Skeletal muscle tissue (tissue), 4 donors: ENCODE measurements around the gene KNTC1. TPM values are rescaled to one million over a fixed set of nuclear protein-coding genes. Genes with fewer than 3 reads are reported as not detected.

Source experiments
- H3K27ac ChIP-seq: one replicate; pipeline ENCODE4 v1.7.0; 2013; ENCODE audit warnings: mild to moderate bottlenecking, low read depth, low read length, inconsistent platforms
- H3K27me3 ChIP-seq, 3 donors: one replicate each; pipeline ENCODE4 v1.7.0; 2013; ENCODE audit warnings: low read length in 3 of 3; ENCODE audit not compliant: control insufficient read depth in 3 of 3, insufficient read depth in 3 of 3
- H3K36me3 ChIP-seq, 3 donors: one replicate each; pipeline ENCODE4 v1.7.0; 2013; ENCODE audit warnings: low read length in 3 of 3; ENCODE audit not compliant: control insufficient read depth in 3 of 3, insufficient read depth in 3 of 3
- H3K4me1 ChIP-seq, 3 donors: one replicate each; pipeline ENCODE4 v1.7.0; 2013; ENCODE audit warnings: low read length in 3 of 3, mild to moderate bottlenecking in 3 of 3; ENCODE audit not compliant: control insufficient read depth in 3 of 3, insufficient read depth in 3 of 3
- H3K4me3 ChIP-seq, 3 donors: one replicate each; pipeline ENCODE4 v1.7.0; 2013; ENCODE audit warnings: low read length in 3 of 3
- H3K9ac ChIP-seq, 3 donors: one replicate each; pipeline ENCODE4 v1.7.0; 2013; ENCODE audit warnings: low read length in 3 of 3, mild to moderate bottlenecking in 3 of 3, moderate library complexity in 2 of 3, low read depth in 1 of 3
- H3K9me3 ChIP-seq, 3 donors: one replicate each; pipeline ENCODE4 v1.7.0; 2013; ENCODE audit warnings: low read length in 3 of 3; ENCODE audit not compliant: control insufficient read depth in 3 of 3
- total RNA-seq: library from RNA; depleted of rRNA; stranded (reverse); fragments of >200 nt; gene quantifications from one replicate; pipeline ENCODE4 v1.2.3, GENCODE V29; 2014
- donor health status: Osteomylitis.

Gene KNTC1
- total RNA-seq, 1 donor from 2014 or later, result 18.8 TPM

DNA sequence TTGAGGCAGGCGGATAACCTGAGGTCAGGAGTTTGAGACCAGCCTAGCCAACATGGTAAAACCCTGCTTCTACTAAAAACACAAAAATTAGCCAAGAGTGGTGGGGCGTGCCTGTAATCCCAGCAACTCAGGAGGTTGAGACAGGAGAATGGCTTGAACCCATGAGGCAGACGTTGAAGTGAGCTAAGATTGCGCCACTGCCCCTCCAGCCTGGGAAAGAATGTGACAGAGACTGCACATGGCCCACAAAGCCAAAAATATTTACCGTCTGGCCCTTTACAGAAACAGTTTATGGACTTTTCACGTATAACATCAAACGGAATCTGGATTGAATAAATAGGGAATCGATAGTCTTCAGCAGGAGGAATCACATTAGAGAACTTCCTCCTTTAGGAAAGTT is 3.8 kb upstream of the KNTC1 start:
- H3K27me3 ChIP-seq, result no peaks in the 10 kb centered on the region
- peaks cover 29 to 36% (median 33%) of the 10 kb centered on the region in 3 donors for H3K4me1 ChIP-seq
- H3K36me3 ChIP-seq, result peaks cover 17 to 35% (median 33%) of the 10 kb centered on the region in 3 donors
- H3K4me3 ChIP-seq, result peak overlapping the region in 1 of 3 donors; percentile 27
- no peak overlapping the region for H3K27ac ChIP-seq
- H3K9ac ChIP-seq, result peak overlapping the region in 1 of 3 donors; percentile 58
- no peaks in the 10 kb centered on the region for H3K9me3 ChIP-seq

DNA sequence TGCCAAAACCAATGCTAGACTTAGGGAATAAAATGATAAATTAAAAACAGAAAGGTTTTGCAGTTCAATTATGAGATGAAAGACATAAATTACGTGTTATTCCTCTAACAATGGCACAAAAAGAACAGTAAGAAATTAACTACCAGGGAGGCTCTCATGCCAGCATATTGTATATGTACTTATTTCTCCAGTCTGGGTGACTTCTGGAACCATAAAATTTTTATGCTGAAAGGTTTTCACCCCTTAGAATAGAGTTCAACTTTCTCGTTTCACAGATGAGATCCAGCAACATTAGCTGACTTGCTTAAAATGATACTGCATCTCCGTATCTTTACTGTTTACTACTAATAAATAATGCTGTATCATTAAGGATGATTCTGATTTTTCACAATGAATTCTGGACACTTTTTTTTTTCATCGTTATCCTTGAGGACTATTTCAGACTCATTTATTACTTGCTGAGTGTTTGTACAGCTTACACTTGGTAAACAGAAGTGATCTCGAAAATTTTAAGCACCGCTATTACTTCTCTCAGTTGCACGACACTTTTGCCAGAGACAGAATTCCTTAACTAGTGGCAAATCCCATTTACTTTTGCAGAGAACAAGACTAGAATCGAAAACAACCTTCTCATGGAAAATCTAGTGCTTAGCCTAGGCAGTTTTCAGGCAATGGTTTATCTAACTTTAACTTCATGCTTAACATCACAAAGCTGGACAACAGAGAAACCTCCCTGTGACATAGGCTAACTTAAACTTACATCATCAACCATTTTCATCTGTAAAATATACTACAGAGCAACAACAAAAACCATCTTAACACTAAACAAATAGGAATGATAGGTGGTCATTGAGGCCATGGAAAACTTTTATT is 3.0 kb upstream of the KNTC1 start:
- Histone ChIP-seq H3K9me3 (no peaks in the 10 kb centered on the region), H3K4me3 (peak overlapping the region; percentile 3 to 58 (median 30)), H3K36me3 (peaks cover 9 to 27% (median 26%) of the 10 kb centered on the region in 3 donors), H3K27me3 (no peaks in the 10 kb centered on the region), H3K27ac (no peak overlapping the region), H3K4me1 (peaks cover 29 to 36% (median 33%) of the 10 kb centered on the region in 3 donors), H3K9ac (peak overlapping the region; percentile 45 to 51 (median 47))

DNA sequence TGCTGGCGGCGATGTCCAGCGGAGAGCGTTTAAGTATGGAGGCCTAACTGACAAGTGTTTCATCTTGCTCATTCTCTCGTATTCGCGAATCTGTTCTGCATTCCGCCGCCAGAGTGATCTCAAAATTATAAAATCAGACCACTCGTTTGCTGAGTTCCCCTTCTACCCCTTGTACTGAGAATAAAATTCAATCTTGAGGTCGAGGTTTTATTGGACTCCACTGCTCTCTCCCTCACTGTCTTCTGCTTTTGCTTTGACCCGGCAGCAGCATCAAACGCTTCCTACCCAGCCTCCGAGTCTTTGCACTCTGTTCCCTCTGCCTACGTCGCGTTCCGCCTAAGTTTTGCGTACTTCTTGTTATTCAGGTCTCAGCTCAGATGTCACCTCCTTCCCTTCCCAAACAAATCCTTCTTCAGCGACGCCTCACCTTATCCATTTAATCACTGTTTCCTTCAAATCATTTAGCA is 462 bp downstream of the KNTC1 start:
- Histone ChIP-seq H3K36me3 (no peaks in the 10 kb centered on the region), H3K9me3 (no peaks in the 10 kb centered on the region), H3K27ac (peak overlapping the region; percentile 99)

DNA sequence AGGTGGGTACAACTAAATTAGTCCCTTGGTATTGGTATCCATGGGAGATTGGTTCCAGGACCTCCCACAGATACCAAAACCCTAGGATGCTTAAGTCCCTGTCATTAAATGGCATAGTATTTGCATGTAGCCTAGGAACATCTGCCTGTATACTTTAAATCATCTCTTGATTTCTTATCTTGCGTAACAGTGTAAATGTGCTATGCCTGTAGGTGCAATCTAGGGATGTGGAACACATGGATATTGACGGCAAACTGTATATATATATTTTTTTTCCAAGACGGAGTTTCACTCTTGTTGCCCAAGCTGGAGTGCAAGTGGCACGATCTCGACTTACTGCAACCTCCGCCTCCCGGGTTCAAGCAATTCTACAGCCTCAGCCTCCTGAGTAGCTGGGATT is 1.5 kb downstream of the KNTC1 start:
- Histone ChIP-seq H3K36me3 (no peaks in the 10 kb centered on the region), H3K9me3 (no peaks in the 10 kb centered on the region), H3K4me1 (peaks cover 22 to 25% (median 24%) of the 10 kb centered on the region in 3 donors), H3K9ac (no peak overlapping the region), H3K27me3 (no peaks in the 10 kb centered on the region), H3K27ac (no peak overlapping the region), H3K4me3 (no peak overlapping the region)

More for the DNA sequence above, 462 bp downstream of the KNTC1 start:
- Histone ChIP-seq H3K4me1 (peaks cover 29 to 32% (median 31%) of the 10 kb centered on the region in 3 donors), H3K9ac (peak overlapping the region; percentile 36 to 80 (median 65)), H3K27me3 (no peaks in the 10 kb centered on the region), H3K4me3 (peak overlapping the region; percentile 86 to 91 (median 87))

DNA sequence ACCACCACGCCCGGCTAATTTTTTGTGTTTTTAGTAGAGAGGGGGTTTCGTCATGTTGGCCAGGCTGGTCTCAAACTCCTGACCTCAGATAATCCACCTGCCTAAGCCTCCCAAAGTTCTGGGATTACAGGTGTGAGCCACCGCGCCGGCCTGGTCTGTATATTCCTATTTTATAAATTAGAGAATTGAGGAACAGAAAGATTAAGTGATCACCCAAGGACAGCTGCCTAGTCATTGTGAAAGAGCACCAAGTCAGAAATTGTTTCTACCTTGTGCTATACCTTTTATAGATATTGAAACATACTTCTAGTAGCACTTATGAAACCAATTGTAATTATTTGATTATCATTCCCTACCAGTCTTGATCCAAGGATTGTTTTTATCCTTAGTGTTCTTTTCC is 1.9 kb downstream of the KNTC1 start:
- Histone ChIP-seq H3K27ac (no peak overlapping the region), H3K27me3 (no peaks in the 10 kb centered on the region), H3K4me3 (no peak overlapping the region), H3K9me3 (no peaks in the 10 kb centered on the region), H3K9ac (no peak overlapping the region), H3K36me3 (no peaks in the 10 kb centered on the region), H3K4me1 (peaks cover 18 to 21% (median 20%) of the 10 kb centered on the region in 3 donors)

DNA sequence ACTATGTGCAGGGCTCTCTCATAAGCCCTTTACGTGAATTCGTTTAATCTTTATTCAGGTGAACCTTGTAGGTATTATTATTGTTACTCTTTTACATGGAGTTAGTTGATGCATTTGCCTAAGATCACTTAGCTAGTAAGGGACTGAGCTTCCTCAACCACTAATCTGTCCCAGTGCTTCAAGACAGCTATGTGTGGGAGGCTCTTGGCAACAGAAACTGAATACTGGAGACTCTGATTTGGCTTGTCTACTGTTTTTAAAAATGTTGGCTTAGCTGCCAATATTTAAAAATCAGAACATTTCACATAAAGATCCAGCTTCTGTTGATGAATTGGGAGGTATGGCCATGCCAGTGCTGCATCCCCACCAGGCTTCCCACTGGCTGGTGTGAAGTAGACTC is 6.8 kb downstream of the KNTC1 start:
- no peaks in the 10 kb centered on the region for H3K9me3 ChIP-seq
- H3K27me3 ChIP-seq, result no peaks in the 10 kb centered on the region
- H3K4me3 ChIP-seq, result no peak overlapping the region
- peaks cover 0 to 2% (median 1%) of the 10 kb centered on the region in 3 donors for H3K36me3 ChIP-seq
- no peaks in the 10 kb centered on the region for H3K4me1 ChIP-seq
- H3K9ac ChIP-seq, result no peak overlapping the region
- H3K27ac ChIP-seq, result no peak overlapping the region

DNA sequence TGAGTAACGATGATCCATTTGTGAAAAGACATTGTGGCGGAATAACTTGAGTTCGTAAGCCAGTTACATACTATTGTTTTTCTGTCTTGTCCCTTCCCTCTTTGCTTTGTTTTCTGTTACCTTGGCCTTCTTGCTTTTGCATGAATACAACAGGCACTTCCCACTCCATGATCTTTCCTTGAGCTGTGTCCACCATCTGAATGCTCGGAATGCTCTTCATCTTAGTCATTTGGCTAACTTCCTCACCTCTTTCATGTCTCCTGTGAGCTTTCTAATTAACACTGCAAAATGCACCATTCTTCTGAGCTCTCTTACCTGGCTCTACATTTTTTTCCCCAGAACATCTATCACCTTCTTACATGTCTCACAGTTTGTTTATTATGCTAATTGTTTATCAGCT is 10.0 kb downstream of the KNTC1 start:
- H3K27ac ChIP-seq, result no peak overlapping the region
- peaks cover 0 to 2% (median 1%) of the 10 kb centered on the region in 3 donors for H3K36me3 ChIP-seq
- no peak overlapping the region for H3K9ac ChIP-seq
- H3K27me3 ChIP-seq, result no peaks in the 10 kb centered on the region
- no peaks in the 10 kb centered on the region for H3K4me1 ChIP-seq
- H3K4me3 ChIP-seq, result no peak overlapping the region
- no peaks in the 10 kb centered on the region for H3K9me3 ChIP-seq

DNA sequence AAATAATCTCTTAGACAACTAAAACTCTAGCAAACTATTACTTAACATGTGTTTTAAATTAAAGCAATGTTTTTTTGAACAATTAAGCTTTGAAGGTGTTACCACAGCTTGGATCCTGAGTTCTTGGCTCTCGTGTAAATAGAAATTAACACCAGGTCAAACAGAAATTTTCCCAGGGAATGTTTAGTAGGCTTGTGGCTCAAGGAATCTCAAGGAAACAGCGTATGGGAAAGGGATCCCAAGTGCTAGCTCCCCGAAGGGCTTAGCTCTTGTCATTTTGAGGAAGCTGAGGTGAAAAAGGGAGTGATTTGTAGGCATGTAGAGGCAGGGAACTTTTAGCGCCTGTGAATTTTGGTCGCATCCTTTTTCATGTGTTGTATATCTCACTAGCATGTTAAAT is 11.4 kb downstream of the KNTC1 start:
- H3K9me3 ChIP-seq, result no peaks in the 10 kb centered on the region
- H3K36me3 ChIP-seq, result peaks cover 0 to 2% (median 1%) of the 10 kb centered on the region in 3 donors
- no peaks in the 10 kb centered on the region for H3K27me3 ChIP-seq
- no peaks in the 10 kb centered on the region for H3K4me1 ChIP-seq
- H3K27ac ChIP-seq, result no peak overlapping the region
- no peak overlapping the region for H3K9ac ChIP-seq
- no peak overlapping the region for H3K4me3 ChIP-seq

DNA sequence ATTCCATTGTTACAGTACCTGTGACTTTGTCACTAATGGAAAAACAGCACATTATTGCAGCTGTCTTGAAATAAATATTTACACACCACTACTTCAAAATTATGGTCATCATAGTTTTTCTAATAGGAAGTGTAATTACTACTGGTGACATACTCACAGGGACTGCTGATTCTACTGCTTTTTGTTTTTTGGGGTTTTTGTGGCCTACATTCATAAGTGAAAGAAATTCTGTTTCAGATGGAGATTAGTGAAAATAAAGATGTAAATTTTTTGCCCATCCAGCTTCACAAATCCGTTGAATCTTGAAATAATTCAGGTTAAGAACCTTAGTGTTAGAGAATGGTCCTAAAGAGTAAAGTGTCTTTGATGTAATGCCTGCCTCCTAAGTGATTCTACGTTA is 17.5 kb downstream of the KNTC1 start:
- Histone ChIP-seq H3K9me3 (no peaks in the 10 kb centered on the region), H3K36me3 (peaks cover 0 to 6% (median 0%) of the 10 kb centered on the region in 3 donors)

DNA sequence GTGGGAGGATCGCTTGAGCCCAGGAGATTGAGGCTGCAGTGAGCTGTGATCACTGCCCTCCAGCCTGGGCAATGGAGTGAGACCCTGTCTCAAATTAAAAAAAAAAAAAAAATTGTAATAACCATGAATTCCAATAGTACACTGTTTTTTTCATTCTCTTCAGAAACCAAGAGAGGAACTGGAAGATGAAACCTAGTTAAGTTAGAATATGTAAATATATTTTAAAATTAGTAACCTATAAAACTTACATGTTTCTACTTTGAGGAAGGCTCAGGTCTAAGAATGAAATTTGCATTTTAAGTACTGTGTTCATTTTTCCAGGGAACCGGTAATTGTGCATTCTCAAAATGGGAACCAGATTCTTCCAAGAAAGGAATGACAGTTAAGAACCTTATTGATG is 18.8 kb downstream of the KNTC1 start:
- H3K4me1 ChIP-seq, result no peaks in the 10 kb centered on the region
- H3K9me3 ChIP-seq, result no peaks in the 10 kb centered on the region
- no peak overlapping the region for H3K9ac ChIP-seq
- H3K36me3 ChIP-seq, result peaks cover 0 to 10% (median 0%) of the 10 kb centered on the region in 3 donors
- H3K4me3 ChIP-seq, result no peak overlapping the region
- H3K27me3 ChIP-seq, result no peaks in the 10 kb centered on the region
- no peak overlapping the region for H3K27ac ChIP-seq

More for the DNA sequence above, 17.5 kb downstream of the KNTC1 start:
- no peak overlapping the region for H3K27ac ChIP-seq
- no peaks in the 10 kb centered on the region for H3K27me3 ChIP-seq
- no peak overlapping the region for H3K9ac ChIP-seq
- H3K4me3 ChIP-seq, result no peak overlapping the region
- no peaks in the 10 kb centered on the region for H3K4me1 ChIP-seq
